Osteocyte (in vitro differentiated cells): Measurements from ENCODE around the gene FARS2. TPM values are rescaled to one million over a fixed set of nuclear protein-coding genes. Genes with fewer than 3 reads are reported as not detected.
"Not testable (repeated sequence)": the region's sequence is repeated elsewhere in the genome, so short reads cannot be mapped to it uniquely, and the experiment has no call there.

Experiments used
- DNase-seq: peaks from one replicate; pipeline ENCODE4 v3.0.0; 2021; ENCODE audit warnings: mixed read lengths; ENCODE audit not compliant: unreplicated experiment; ENCODE audit errors: extremely low spot score
- H3K27ac Mint-ChIP-seq: one replicate; pipeline ENCODE4 v1.8.0; 2021; ENCODE audit warnings: mild to moderate bottlenecking, mixed read lengths; ENCODE audit not compliant: unreplicated experiment
- H3K27me3 Mint-ChIP-seq: one replicate; pipeline ENCODE4 v1.8.0; 2021; ENCODE audit warnings: mixed read lengths; ENCODE audit not compliant: unreplicated experiment
- H3K36me3 Mint-ChIP-seq: one replicate; pipeline ENCODE4 v1.8.0; 2021; ENCODE audit warnings: mixed read lengths; ENCODE audit not compliant: unreplicated experiment
- H3K4me1 Mint-ChIP-seq: one replicate; pipeline ENCODE4 v1.8.0; 2021; ENCODE audit warnings: mixed read lengths; ENCODE audit not compliant: unreplicated experiment
- H3K4me3 Mint-ChIP-seq: one replicate; pipeline ENCODE4 v1.8.0; 2021; ENCODE audit warnings: mild to moderate bottlenecking, moderate library complexity, mixed read lengths; ENCODE audit not compliant: unreplicated experiment
- H3K9me3 Mint-ChIP-seq: one replicate; pipeline ENCODE4 v1.8.0; 2021; ENCODE audit warnings: mixed read lengths; ENCODE audit not compliant: unreplicated experiment
- total RNA-seq: library from RNA; stranded (reverse); gene quantifications from 2 replicates; pipeline ENCODE4 v1.2.1, GENCODE V29; 2021
- TF ChIP-seq, protein P1 (sequence below): fragments of 200-600 bp; sonication (generic); IDR thresholded peaks from 2 replicates; pipeline ENCODE4 v1.5.0; 2021; ENCODE audit warnings: antibody characterized with exemption, mild to moderate bottlenecking, moderate library complexity

Gene FARS2
- total RNA-seq, 1 donor from 2014 or later, result 17.4 TPM

DNA sequence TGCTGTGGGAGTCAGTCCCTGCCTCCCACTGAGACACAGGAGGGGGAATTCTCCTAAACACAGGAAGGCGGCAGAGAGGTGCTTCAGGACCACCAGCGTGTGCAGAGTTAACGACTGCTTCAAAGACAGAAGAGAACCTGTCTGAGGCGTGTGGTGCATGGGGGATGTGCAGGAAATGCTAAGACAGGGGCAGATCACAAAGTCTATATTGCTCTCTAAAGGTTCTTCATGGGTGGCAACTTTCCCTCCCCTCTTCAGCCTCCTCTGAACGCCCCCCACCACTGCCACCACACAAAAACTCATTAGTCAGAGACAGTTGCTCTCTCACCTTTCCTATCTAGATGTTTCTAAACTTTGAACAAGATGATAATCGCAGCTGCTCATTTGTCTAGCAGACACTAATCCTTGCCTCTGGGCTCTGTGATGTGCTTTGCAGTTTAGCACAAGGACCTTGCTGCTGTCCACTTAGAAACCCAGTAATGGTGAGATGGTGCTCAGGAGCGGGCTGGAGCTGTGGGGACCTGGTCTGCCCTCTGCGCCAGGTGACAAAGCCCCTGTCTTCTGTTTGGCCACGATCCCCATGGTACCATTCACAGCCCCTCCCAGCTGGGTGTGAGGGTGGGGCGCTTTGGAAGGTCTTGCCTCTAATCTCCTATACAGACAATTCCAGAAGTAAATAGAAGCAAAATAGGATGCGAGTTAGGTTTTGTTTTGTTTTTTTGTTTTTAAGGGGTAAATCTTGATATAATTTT, 525.8 kb downstream of the FARS2 start:
- no peak overlapping the region for H3K27ac Mint-ChIP-seq
- TF ChIP-seq, protein P1, sequence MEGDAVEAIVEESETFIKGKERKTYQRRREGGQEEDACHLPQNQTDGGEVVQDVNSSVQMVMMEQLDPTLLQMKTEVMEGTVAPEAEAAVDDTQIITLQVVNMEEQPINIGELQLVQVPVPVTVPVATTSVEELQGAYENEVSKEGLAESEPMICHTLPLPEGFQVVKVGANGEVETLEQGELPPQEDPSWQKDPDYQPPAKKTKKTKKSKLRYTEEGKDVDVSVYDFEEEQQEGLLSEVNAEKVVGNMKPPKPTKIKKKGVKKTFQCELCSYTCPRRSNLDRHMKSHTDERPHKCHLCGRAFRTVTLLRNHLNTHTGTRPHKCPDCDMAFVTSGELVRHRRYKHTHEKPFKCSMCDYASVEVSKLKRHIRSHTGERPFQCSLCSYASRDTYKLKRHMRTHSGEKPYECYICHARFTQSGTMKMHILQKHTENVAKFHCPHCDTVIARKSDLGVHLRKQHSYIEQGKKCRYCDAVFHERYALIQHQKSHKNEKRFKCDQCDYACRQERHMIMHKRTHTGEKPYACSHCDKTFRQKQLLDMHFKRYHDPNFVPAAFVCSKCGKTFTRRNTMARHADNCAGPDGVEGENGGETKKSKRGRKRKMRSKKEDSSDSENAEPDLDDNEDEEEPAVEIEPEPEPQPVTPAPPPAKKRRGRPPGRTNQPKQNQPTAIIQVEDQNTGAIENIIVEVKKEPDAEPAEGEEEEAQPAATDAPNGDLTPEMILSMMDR, result no peak
- H3K36me3 Mint-ChIP-seq, result no peaks in the 10 kb centered on the region
- no peaks in the 10 kb centered on the region for H3K9me3 Mint-ChIP-seq
- H3K4me1 Mint-ChIP-seq, result no peaks in the 10 kb centered on the region
- no peaks in the 10 kb centered on the region for H3K27me3 Mint-ChIP-seq
- no peak for DNase-seq
- H3K4me3 Mint-ChIP-seq, result no peak overlapping the region

DNA sequence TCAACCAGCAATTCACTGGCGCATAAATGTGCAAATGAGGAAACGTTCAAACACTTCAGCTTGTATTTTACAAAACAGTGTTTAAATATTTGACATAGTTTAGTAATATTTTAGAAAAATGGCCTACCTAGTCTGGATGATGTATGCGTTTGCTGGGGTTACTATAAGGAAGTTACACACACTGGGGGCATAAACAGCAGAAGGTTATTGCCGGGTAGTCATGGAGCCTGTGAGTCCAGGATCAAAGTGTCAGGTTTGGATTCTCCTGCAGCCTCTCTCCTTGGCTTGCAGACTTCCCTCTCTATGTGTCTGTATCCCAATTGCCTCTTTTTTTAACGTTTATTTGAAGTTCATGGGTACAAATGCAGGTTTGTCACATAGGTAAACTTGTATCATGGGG, 528.1 kb downstream of the FARS2 start:
- not testable (repeated sequence) for H3K27ac Mint-ChIP-seq, H3K27me3 Mint-ChIP-seq, H3K4me3 Mint-ChIP-seq, DNase-seq, H3K4me1 Mint-ChIP-seq, H3K36me3 Mint-ChIP-seq, H3K9me3 Mint-ChIP-seq

DNA sequence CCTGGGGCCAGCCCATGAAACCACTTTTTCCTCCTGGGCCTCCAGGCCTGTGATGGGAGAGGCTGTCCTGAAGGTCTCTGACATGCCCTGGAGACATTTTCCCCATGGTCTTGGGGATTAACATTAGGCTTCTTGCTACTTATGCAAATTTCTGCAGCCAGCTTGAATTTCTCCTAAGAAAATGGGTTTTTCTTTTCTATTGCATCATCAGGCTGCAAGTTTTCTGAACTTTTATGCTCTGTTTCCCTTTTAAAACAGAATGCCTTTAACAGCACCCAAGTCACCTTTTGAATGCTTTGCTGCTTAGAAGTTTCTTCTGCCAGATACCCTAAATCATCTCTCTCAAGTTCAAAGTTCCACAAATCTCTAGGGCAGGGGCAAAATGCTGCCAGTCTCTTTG, 535.2 kb downstream of the FARS2 start:
- not testable (repeated sequence) for H3K4me3 Mint-ChIP-seq, H3K36me3 Mint-ChIP-seq, H3K9me3 Mint-ChIP-seq, H3K27me3 Mint-ChIP-seq, H3K4me1 Mint-ChIP-seq, DNase-seq, H3K27ac Mint-ChIP-seq

DNA sequence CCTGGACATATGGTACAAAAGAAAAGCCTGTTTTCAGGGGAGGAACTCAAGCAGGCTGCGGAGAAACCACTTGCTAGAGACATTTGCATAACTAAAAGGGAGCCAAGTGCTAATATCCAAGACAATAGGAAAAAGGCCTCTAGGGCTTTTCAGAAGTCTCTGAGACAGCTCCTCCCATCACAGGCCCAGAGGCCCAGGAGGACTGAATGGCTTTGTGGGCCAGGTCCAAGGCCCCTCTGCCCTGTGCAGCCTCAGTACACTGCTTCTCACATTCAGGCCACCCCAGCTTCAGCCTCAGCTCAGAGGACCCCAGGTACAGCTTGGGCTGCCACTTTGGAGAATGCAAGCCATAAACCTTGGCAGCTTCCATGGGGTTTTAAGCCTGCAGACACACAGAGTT, 545.1 kb downstream of the FARS2 start:
- not testable (repeated sequence) for H3K9me3 Mint-ChIP-seq, H3K27ac Mint-ChIP-seq, DNase-seq, H3K4me1 Mint-ChIP-seq, H3K4me3 Mint-ChIP-seq, H3K27me3 Mint-ChIP-seq, H3K36me3 Mint-ChIP-seq

DNA sequence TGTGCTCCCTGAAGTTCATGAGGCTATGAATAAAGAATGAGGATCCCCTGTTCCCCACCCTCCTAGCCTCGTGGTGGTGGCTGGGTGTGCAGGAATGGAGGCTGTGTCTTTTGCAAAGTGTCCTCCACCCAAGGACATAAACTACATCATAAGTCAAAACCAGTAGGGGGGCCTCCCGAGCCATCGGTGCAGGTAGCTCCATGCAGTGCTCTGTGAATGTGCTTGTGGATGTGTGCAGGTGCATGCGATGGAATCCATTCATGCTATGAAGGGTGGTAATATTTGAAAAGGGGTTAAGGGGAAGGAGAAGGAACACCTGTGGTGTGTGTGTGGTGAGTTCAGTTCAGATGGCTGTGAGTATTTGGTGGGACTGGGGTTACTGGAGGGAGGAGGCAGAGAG, 548.1 kb downstream of the FARS2 start:
- no peak overlapping the region for H3K4me3 Mint-ChIP-seq
- H3K27ac Mint-ChIP-seq, result no peak overlapping the region
- H3K4me1 Mint-ChIP-seq, result no peaks in the 10 kb centered on the region
- no peak for DNase-seq
- TF ChIP-seq, protein P1, result no peak
- H3K27me3 Mint-ChIP-seq, result no peaks in the 10 kb centered on the region
- H3K36me3 Mint-ChIP-seq, result no peaks in the 10 kb centered on the region
- H3K9me3 Mint-ChIP-seq, result peaks cover 20% of the 10 kb centered on the region

DNA sequence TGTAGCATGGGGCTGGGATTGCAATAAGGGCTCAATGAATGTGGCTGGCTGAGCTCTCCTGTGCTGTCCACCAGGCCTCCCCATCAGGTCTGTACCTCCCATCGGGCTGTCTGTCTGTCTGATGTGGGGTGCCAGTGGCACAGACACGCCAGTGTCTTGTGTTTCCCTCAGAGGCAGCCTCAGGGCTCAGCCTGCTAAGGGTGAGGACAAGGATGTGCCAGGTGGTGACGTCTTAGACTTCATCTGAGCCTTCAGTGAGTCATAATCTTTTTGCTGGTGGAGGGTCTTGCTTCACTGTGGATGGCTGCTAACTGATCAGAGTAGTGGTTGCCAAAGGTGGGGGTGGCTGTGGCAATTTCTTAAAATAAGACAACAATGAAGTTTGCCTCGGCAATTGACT, 550.7 kb downstream of the FARS2 start:
- Mint-ChIP-seq H3K27ac (no peak overlapping the region), H3K36me3 (no peaks in the 10 kb centered on the region), H3K4me1 (no peaks in the 10 kb centered on the region), H3K27me3 (no peaks in the 10 kb centered on the region), H3K4me3 (no peak overlapping the region), H3K9me3 (peaks cover 16% of the 10 kb centered on the region)
- TF ChIP-seq, protein P1, result no peak
- DNase-seq, result no peak
